ENCODE data around the gene STIP1.

DNA sequence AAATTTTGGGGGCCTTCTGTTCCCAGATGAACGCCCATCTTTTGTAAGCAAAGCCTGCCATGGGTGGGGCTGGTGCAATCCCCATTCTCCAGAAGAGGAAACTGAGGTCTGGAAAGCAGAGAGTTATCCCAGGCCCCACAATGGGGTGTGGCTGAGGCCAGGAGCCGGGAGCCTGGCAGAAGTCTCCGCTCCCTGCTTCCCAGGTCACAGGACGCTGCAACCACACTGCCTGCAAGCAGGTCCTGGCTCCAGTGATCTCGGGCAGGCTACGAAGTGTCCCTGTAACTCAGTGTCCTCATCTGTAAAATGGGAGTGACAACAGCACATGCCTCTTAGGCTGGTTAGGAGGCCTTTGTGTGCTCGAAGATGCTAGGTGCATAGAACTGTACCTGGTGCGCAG lies 67.1 kb downstream of the STIP1 start:
- TF ChIP-seq GABPA (IDR thresholded peaks at IDR 0.05 in 1 of 2, conservative IDR thresholded peaks at IDR 0.05 in 1 of 2) (no peak), JUND (IDR thresholded peaks at IDR 0.05) (no peak), HNF4G (IDR thresholded peaks at IDR 0.05) (no peak), YY1 (IDR thresholded peaks at IDR 0.05) (no peak), HNF4A (conservative IDR thresholded peaks at IDR 0.05) (no peak), RAD21 (IDR thresholded peaks at IDR 0.05) (no peak), FOXA1 (IDR thresholded peaks at IDR 0.05) (no peak), SP1 (IDR thresholded peaks at IDR 0.05) (no peak)
- TF ChIP-seq, protein P1, sequence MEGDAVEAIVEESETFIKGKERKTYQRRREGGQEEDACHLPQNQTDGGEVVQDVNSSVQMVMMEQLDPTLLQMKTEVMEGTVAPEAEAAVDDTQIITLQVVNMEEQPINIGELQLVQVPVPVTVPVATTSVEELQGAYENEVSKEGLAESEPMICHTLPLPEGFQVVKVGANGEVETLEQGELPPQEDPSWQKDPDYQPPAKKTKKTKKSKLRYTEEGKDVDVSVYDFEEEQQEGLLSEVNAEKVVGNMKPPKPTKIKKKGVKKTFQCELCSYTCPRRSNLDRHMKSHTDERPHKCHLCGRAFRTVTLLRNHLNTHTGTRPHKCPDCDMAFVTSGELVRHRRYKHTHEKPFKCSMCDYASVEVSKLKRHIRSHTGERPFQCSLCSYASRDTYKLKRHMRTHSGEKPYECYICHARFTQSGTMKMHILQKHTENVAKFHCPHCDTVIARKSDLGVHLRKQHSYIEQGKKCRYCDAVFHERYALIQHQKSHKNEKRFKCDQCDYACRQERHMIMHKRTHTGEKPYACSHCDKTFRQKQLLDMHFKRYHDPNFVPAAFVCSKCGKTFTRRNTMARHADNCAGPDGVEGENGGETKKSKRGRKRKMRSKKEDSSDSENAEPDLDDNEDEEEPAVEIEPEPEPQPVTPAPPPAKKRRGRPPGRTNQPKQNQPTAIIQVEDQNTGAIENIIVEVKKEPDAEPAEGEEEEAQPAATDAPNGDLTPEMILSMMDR (IDR thresholded peaks at IDR 0.05; ENCODE audit: low read depth, low read length, missing input control), result no peak
- TF ChIP-seq, protein P2, sequence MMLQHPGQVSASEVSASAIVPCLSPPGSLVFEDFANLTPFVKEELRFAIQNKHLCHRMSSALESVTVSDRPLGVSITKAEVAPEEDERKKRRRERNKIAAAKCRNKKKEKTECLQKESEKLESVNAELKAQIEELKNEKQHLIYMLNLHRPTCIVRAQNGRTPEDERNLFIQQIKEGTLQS (IDR thresholded peaks at IDR 0.05), result no peak
- TF ChIP-seq, protein P3, sequence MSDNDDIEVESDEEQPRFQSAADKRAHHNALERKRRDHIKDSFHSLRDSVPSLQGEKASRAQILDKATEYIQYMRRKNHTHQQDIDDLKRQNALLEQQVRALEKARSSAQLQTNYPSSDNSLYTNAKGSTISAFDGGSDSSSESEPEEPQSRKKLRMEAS (IDR thresholded peaks at IDR 0.05), result no peak
- TF ChIP-seq, protein P4, sequence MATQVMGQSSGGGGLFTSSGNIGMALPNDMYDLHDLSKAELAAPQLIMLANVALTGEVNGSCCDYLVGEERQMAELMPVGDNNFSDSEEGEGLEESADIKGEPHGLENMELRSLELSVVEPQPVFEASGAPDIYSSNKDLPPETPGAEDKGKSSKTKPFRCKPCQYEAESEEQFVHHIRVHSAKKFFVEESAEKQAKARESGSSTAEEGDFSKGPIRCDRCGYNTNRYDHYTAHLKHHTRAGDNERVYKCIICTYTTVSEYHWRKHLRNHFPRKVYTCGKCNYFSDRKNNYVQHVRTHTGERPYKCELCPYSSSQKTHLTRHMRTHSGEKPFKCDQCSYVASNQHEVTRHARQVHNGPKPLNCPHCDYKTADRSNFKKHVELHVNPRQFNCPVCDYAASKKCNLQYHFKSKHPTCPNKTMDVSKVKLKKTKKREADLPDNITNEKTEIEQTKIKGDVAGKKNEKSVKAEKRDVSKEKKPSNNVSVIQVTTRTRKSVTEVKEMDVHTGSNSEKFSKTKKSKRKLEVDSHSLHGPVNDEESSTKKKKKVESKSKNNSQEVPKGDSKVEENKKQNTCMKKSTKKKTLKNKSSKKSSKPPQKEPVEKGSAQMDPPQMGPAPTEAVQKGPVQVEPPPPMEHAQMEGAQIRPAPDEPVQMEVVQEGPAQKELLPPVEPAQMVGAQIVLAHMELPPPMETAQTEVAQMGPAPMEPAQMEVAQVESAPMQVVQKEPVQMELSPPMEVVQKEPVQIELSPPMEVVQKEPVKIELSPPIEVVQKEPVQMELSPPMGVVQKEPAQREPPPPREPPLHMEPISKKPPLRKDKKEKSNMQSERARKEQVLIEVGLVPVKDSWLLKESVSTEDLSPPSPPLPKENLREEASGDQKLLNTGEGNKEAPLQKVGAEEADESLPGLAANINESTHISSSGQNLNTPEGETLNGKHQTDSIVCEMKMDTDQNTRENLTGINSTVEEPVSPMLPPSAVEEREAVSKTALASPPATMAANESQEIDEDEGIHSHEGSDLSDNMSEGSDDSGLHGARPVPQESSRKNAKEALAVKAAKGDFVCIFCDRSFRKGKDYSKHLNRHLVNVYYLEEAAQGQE (IDR thresholded peaks at IDR 0.05), result no peak
- TF ChIP-seq, protein P5, sequence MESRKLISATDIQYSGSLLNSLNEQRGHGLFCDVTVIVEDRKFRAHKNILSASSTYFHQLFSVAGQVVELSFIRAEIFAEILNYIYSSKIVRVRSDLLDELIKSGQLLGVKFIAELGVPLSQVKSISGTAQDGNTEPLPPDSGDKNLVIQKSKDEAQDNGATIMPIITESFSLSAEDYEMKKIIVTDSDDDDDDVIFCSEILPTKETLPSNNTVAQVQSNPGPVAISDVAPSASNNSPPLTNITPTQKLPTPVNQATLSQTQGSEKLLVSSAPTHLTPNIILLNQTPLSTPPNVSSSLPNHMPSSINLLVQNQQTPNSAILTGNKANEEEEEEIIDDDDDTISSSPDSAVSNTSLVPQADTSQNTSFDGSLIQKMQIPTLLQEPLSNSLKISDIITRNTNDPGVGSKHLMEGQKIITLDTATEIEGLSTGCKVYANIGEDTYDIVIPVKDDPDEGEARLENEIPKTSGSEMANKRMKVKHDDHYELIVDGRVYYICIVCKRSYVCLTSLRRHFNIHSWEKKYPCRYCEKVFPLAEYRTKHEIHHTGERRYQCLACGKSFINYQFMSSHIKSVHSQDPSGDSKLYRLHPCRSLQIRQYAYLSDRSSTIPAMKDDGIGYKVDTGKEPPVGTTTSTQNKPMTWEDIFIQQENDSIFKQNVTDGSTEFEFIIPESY (IDR thresholded peaks at IDR 0.05), result no peak

Data from liver (tissue), 3 donors.